ENCODE results near the gene BPIFB3.

Gene BPIFB3

DNA sequence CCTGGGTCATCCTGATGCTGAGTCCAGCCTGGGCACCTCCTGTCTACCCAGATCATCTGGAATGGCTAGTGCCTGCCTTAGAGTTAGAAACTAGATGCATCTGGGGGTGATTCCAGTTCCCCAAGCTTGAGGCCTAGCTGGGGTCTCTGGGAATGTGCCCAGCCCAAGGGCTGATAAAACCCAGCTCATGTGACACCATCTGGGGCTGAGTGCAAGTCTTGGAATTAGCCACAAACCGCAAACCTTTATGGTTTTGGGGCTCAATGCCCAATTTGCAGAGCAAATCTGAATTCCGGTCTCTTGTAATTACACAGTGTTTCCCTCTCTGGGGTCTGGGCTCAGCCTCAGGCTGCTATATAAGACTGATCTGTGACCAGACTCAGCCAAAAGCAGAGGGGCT is 25.6 kb downstream of the BPIFB3 start, which contains the start of gene BPIFB4:
BPIFB4 (plus strand) TSS at position 385 of the 400 bp plus-strand sequence. CDS start 1,884 bp downstream, outside the sequence.
- Histone ChIP-seq H3K27ac (ENCODE audit: extremely low read depth, low read depth, low read length) (no peak within 1 kb of the TSS), H3K9me3 (ENCODE audit: control insufficient read depth, insufficient read depth, low read depth, low read length) (no peaks in the 10 kb centered on the region), H3K4me3 (ENCODE audit: low read depth, low read length) (no peak within 1 kb of the TSS), H3K4me1 (ENCODE audit: control insufficient read depth, insufficient read depth, low read length) (no peaks in the 10 kb centered on the region), H3K36me3 (ENCODE audit: control insufficient read depth in 2 of 2, insufficient read depth in 1 of 2, low read length in 2 of 2) (no peaks in the 10 kb centered on the region)
- no peak for TF ChIP-seq ZEB2 (tag by site-specific recombination; IDR thresholded peaks at IDR 0.05)
- ChIA-PET POLR2A (no interaction called here), CTCF (interaction anchor here (1.5 kb wide), 1 partner anchor 10 kb away, joined by 4 read pairs; no protein-coding TSS in a partner anchor)

DNA sequence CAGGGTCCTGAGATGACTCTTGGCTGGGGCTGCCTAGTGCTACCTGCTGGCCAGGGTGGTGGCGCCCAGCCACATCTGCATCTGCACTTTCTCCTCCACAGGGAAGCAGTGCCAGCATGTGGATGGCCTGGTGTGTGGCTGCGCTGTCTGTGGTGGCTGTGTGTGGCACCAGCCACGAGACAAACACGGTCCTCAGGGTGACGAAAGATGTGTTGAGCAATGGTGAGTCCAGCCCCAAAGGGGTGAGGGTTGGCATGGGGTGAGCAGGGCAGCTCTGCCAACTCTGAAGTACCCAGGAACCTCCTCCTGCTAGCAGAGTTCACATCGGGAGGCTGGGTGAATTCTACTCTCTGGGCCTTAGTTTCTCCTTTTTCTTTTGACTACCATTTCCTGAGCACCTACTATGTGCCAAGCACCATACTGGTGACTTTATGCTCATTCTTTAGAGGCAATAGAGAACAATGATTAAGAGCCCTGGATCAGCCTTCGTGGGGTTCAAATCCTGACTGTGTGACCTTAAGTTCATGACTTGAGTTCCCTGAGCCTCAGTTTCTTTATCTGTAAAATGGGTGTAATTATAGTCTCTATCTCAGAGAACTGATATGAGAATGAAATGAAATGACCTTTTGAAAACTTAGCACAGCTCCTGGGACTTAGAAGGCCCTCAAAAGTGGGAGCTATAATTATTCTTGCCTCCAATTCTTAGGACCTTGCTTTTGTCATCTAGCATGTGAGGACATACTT is 27.9 kb downstream of the BPIFB3 start:
- TF ChIP-seq, protein P1, sequence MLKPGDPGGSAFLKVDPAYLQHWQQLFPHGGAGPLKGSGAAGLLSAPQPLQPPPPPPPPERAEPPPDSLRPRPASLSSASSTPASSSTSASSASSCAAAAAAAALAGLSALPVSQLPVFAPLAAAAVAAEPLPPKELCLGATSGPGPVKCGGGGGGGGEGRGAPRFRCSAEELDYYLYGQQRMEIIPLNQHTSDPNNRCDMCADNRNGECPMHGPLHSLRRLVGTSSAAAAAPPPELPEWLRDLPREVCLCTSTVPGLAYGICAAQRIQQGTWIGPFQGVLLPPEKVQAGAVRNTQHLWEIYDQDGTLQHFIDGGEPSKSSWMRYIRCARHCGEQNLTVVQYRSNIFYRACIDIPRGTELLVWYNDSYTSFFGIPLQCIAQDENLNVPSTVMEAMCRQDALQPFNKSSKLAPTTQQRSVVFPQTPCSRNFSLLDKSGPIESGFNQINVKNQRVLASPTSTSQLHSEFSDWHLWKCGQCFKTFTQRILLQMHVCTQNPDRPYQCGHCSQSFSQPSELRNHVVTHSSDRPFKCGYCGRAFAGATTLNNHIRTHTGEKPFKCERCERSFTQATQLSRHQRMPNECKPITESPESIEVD (tag by site-specific recombination; IDR thresholded peaks at IDR 0.05) = no peak
- TF ChIP-seq ZNF366 (tag by site-specific recombination; conservative IDR thresholded peaks at IDR 0.05) = no peak
- TF ChIP-seq ZNF664 (tag by site-specific recombination; IDR thresholded peaks at IDR 0.05) = 0 out of 2 replicates have a peak, but pooled peaks have one; percentile 48
- no peak for TF ChIP-seq ZNF624 (tag by site-specific recombination; IDR thresholded peaks at IDR 0.05)
- no peak for TF ChIP-seq RBAK (tag by site-specific recombination; IDR thresholded peaks at IDR 0.05)
- TF ChIP-seq PRDM1 (tag by site-specific recombination; IDR thresholded peaks at IDR 0.05) = no peak
- H3K4me1 ChIP-seq (ENCODE audit: control insufficient read depth, insufficient read depth, low read length) = no peaks in the 10 kb centered on the region
- no peaks in the 10 kb centered on the region for H3K9me3 ChIP-seq (ENCODE audit: control insufficient read depth, insufficient read depth, low read depth, low read length)
- H3K4me3 ChIP-seq (ENCODE audit: low read depth, low read length) = no peak overlapping the region
- CTCF ChIA-PET = interaction anchor here (1.2 kb wide), 1 partner anchor 179 kb away, joined by 3 read pairs; no protein-coding TSS in a partner anchor
- H3K36me3 ChIP-seq (ENCODE audit: control insufficient read depth in 2 of 2, insufficient read depth in 1 of 2, low read length in 2 of 2) = no peaks in the 10 kb centered on the region
- no peak overlapping the region for H3K27ac ChIP-seq (ENCODE audit: extremely low read depth, low read depth, low read length)
- POLR2A ChIA-PET = no interaction called here

DNA sequence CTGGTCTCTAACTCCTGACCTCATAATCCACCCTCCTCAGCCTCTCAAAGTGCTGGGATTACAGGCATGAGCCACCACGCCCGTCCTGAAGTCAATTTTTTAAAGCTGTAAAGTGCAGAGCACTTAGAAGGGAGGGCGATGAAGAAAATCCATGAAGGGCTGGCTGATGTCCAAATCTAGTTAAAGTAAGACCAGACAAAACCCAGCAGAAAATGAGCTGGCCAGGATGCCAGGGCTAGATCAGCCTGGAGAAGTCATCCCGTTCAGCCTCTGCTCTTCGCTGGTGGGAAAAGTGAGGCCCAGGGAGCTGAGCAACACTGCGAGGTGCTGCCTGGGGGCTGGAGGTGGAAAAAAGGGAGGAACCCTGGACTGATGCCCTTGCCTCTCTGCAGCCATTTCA is 28.8 kb downstream of the BPIFB3 start:
- POLR2A ChIA-PET = no interaction called here
- CTCF ChIA-PET = interaction anchor here (1.2 kb wide), 1 partner anchor 180 kb away, joined by 3 read pairs; no protein-coding TSS in a partner anchor
- H3K4me1 ChIP-seq (ENCODE audit: control insufficient read depth, insufficient read depth, low read length) = no peaks in the 10 kb centered on the region
- H3K9me3 ChIP-seq (ENCODE audit: control insufficient read depth, insufficient read depth, low read depth, low read length) = no peaks in the 10 kb centered on the region
- H3K27ac ChIP-seq (ENCODE audit: extremely low read depth, low read depth, low read length) = no peak overlapping the region
- H3K36me3 ChIP-seq (ENCODE audit: control insufficient read depth in 2 of 2, insufficient read depth in 1 of 2, low read length in 2 of 2) = no peaks in the 10 kb centered on the region
- no peak overlapping the region for H3K4me3 ChIP-seq (ENCODE audit: low read depth, low read length)
- TF ChIP-seq ZFP37 (tag by site-specific recombination; IDR thresholded peaks at IDR 0.05) (no peak), KLF1 (tag by site-specific recombination; IDR thresholded peaks at IDR 0.05) (no peak), ZNF549 (tag by site-specific recombination; IDR thresholded peaks at IDR 0.05) (no peak), ZNF544 (tag by site-specific recombination; IDR thresholded peaks at IDR 0.05) (no peak), ZNF560 (tag by site-specific recombination; IDR thresholded peaks at IDR 0.05; ENCODE audit: borderline replicate concordance) (no peak), ZNF664 (tag by site-specific recombination; IDR thresholded peaks at IDR 0.05) (no peak), ZNF830 (tag by site-specific recombination; IDR thresholded peaks at IDR 0.05; ENCODE audit: low read depth) (no peak), YY2 (tag by site-specific recombination; IDR thresholded peaks at IDR 0.05) (no peak), ZNF354C (tag by site-specific recombination; IDR thresholded peaks at IDR 0.05; ENCODE audit: borderline replicate concordance, low read depth) (no peak), ZNF707 (tag by site-specific recombination; IDR thresholded peaks at IDR 0.05) (no peak)
- TF ChIP-seq, protein P2, sequence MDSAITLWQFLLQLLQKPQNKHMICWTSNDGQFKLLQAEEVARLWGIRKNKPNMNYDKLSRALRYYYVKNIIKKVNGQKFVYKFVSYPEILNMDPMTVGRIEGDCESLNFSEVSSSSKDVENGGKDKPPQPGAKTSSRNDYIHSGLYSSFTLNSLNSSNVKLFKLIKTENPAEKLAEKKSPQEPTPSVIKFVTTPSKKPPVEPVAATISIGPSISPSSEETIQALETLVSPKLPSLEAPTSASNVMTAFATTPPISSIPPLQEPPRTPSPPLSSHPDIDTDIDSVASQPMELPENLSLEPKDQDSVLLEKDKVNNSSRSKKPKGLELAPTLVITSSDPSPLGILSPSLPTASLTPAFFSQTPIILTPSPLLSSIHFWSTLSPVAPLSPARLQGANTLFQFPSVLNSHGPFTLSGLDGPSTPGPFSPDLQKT (IDR thresholded peaks at IDR 0.05; ENCODE audit: borderline replicate concordance, low read depth, low read length) = no peak
- TF ChIP-seq, protein P3, sequence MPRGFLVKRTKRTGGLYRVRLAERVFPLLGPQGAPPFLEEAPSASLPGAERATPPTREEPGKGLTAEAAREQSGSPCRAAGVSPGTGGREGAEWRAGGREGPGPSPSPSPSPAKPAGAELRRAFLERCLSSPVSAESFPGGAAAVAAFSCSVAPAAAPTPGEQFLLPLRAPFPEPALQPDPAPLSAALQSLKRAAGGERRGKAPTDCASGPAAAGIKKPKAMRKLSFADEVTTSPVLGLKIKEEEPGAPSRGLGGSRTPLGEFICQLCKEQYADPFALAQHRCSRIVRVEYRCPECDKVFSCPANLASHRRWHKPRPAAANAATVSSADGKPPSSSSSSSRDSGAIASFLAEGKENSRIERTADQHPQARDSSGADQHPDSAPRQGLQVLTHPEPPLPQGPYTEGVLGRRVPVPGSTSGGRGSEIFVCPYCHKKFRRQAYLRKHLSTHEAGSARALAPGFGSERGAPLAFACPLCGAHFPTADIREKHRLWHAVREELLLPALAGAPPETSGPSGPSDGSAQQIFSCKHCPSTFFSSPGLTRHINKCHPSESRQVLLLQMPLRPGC (tag by site-specific recombination; IDR thresholded peaks at IDR 0.05) = no peak
- TF ChIP-seq, protein P4, sequence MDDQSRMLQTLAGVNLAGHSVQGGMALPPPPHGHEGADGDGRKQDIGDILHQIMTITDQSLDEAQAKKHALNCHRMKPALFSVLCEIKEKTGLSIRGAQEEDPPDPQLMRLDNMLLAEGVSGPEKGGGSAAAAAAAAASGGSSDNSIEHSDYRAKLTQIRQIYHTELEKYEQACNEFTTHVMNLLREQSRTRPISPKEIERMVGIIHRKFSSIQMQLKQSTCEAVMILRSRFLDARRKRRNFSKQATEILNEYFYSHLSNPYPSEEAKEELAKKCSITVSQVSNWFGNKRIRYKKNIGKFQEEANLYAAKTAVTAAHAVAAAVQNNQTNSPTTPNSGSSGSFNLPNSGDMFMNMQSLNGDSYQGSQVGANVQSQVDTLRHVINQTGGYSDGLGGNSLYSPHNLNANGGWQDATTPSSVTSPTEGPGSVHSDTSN (CRISPR knock-in tag; IDR thresholded peaks at IDR 0.05) = no peak
- TF ChIP-seq, protein P5, sequence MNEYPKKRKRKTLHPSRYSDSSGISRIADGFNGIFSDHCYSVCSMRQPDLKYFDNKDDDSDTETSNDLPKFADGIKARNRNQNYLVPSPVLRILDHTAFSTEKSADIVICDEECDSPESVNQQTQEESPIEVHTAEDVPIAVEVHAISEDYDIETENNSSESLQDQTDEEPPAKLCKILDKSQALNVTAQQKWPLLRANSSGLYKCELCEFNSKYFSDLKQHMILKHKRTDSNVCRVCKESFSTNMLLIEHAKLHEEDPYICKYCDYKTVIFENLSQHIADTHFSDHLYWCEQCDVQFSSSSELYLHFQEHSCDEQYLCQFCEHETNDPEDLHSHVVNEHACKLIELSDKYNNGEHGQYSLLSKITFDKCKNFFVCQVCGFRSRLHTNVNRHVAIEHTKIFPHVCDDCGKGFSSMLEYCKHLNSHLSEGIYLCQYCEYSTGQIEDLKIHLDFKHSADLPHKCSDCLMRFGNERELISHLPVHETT (tag by site-specific recombination; IDR thresholded peaks at IDR 0.05) = no peak
- TF ChIP-seq, protein P6, sequence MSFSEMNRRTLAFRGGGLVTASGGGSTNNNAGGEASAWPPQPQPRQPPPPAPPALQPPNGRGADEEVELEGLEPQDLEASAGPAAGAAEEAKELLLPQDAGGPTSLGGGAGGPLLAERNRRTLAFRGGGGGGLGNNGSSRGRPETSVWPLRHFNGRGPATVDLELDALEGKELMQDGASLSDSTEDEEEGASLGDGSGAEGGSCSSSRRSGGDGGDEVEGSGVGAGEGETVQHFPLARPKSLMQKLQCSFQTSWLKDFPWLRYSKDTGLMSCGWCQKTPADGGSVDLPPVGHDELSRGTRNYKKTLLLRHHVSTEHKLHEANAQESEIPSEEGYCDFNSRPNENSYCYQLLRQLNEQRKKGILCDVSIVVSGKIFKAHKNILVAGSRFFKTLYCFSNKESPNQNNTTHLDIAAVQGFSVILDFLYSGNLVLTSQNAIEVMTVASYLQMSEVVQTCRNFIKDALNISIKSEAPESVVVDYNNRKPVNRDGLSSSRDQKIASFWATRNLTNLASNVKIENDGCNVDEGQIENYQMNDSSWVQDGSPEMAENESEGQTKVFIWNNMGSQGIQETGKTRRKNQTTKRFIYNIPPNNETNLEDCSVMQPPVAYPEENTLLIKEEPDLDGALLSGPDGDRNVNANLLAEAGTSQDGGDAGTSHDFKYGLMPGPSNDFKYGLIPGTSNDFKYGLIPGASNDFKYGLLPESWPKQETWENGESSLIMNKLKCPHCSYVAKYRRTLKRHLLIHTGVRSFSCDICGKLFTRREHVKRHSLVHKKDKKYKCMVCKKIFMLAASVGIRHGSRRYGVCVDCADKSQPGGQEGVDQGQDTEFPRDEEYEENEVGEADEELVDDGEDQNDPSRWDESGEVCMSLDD (tag by site-specific recombination; IDR thresholded peaks at IDR 0.05) = no peak

Measured in HEK293 (cell line).